Smooth muscle cell (in vitro differentiated cells): Measurements from ENCODE around the gene AFAP1L1. TPM values are rescaled to one million over a fixed set of nuclear protein-coding genes. Genes with fewer than 3 reads are reported as not detected.
"Not testable (repeated sequence)": the region's sequence is repeated elsewhere in the genome, so short reads cannot be mapped to it uniquely, and the experiment has no call there.

ENCODE experiments used
- DNase-seq: peaks from one replicate; lab custom pipeline; 2025; ENCODE audit not compliant: unreplicated experiment; lab: John Stamatoyannopoulos, UW
- H2AFZ ChIP-seq: fragments of 200-600 bp; sonication (generic); 2 replicates; pipeline ENCODE4 v1.6.0; 2016; ENCODE audit warnings: antibody characterized with exemption, low read depth, mild to moderate bottlenecking
- H3F3A ChIP-seq: fragments of 200-600 bp; sonication (generic); 2 replicates; pipeline ENCODE4 v1.6.0; 2017; ENCODE audit warnings: antibody characterized with exemption, low read depth
- H3K27ac ChIP-seq: fragments of 200-600 bp; sonication (generic); 2 replicates; pipeline ENCODE4 v1.5.1; 2016; ENCODE audit warnings: low read depth, mild to moderate bottlenecking
- H3K27me3 ChIP-seq: fragments of 200-600 bp; sonication (generic); 2 replicates; pipeline ENCODE4 v1.6.1; 2016; ENCODE audit warnings: low read depth, mild to moderate bottlenecking
- H3K36me3 ChIP-seq: fragments of 200-600 bp; sonication (generic); 2 replicates; pipeline ENCODE4 v1.5.1; 2016; ENCODE audit warnings: low read depth
- H3K4me1 ChIP-seq: fragments of 200-600 bp; sonication (generic); 2 replicates; pipeline ENCODE4 v1.5.1; 2016; ENCODE audit warnings: low read depth
- H3K4me2 ChIP-seq: fragments of 200-600 bp; sonication (generic); 2 replicates; pipeline ENCODE4 v1.6.0; 2016; ENCODE audit warnings: mild to moderate bottlenecking
- H3K4me3 ChIP-seq: fragments of 200-600 bp; sonication (generic); 2 replicates; pipeline ENCODE4 v1.5.1; 2016; ENCODE audit warnings: mild to moderate bottlenecking
- H3K79me2 ChIP-seq: fragments of 200-600 bp; sonication (generic); 2 replicates; pipeline ENCODE4 v1.6.0; 2016; ENCODE audit warnings: low read depth, mild to moderate bottlenecking
- H3K9ac ChIP-seq: fragments of 200-600 bp; sonication (generic); 2 replicates; pipeline ENCODE4 v1.6.0; 2016; ENCODE audit warnings: low read depth
- H3K9me3 ChIP-seq: fragments of 200-600 bp; sonication (generic); replicated peaks from 2 replicates; pipeline ENCODE4 v1.5.1; 2016; ENCODE audit warnings: low read depth
- H4K20me1 ChIP-seq: fragments of 200-600 bp; sonication (generic); 2 replicates; pipeline ENCODE4 v1.6.0; 2016; ENCODE audit warnings: low read depth
- WGBS: methylation state at CpG from one replicate; pipeline ENCODE4 v1.1.7; 2016; ENCODE audit warnings: low lambda C conversion rate; 5-methylcytosine and 5-hydroxymethylcytosine counted together
- polyA plus RNA-seq: library from polyadenylated mRNA; unstranded; fragments of >200 nt; fragmentation: Nextera tagmentation; extraction: Ambion mirVana; gene quantifications from 2 replicates; pipeline ENCODE4 v1.2.1, GENCODE V29; 2016
- total RNA-seq: library from RNA; depleted of rRNA; stranded (reverse); fragments of >200 nt; gene quantifications from 2 replicates; pipeline ENCODE4 v1.2.3, GENCODE V29; 2014
- TF ChIP-seq, protein P1 (sequence below): fragments of 200-600 bp; sonication (generic); IDR thresholded peaks from 2 replicates; pipeline ENCODE4 v1.5.1; 2017; ENCODE audit warnings: borderline replicate concordance, mild to moderate bottlenecking, antibody characterized with exemption; ENCODE audit not compliant: insufficient read depth, poor library complexity, severe bottlenecking

The AFAP1L1 gene
- total and polyA plus RNA-seq, 2 experiments from 2014 or later = 0.59 to 2.3 TPM

DNA sequence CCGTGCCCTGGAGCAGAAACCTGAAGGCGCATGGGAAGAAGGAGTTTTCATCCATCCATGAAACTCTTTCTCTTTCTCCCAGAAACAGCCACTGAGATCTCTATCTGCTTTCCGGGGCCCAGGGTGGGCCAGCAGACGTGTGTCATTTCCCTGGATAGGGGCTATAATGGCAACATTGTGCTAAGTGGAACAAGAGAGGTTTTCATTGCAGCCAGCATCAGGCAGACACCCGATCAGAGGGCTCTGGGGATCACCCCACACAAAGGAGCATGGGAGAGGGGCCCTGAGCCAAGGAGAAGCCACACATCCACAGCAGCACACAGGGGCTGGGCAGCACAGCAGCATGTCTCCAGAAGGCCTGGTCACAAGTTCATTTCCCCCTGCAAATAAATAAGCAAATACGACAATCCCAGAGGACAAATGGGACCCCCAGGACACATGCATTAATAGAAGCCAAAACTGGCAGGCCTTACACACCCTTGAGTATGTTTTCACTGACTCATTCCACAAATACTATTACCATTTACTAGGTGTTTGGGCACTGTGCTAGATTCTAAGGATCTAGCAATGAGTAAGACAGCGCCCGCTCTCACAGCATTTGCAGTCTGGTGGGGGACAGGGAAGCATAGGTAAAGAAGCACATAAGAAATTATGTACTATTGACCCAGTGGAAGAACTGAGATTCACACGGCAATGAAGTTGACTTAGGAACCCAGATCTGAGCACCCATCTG, 4.3 kb upstream of the AFAP1L1 start:
- 87% methylated on average over 9 of the region's 9 CpGs for WGBS
- H3K9ac ChIP-seq = no peak overlapping the region
- H3F3A ChIP-seq = peaks cover 5% of the 10 kb centered on the region
- H3K9me3 ChIP-seq = no peaks in the 10 kb centered on the region
- H3K79me2 ChIP-seq = no peaks in the 10 kb centered on the region
- DNase-seq = no peak
- H3K27ac ChIP-seq = no peak overlapping the region
- H2AFZ ChIP-seq = no peak overlapping the region
- peaks cover 43% of the 10 kb centered on the region for H3K27me3 ChIP-seq
- no peaks in the 10 kb centered on the region for H4K20me1 ChIP-seq
- H3K4me3 ChIP-seq = no peak overlapping the region
- no peak overlapping the region for H3K4me2 ChIP-seq
- peaks cover 7% of the 10 kb centered on the region for H3K4me1 ChIP-seq
- H3K36me3 ChIP-seq = no peaks in the 10 kb centered on the region
- TF ChIP-seq, protein P1, sequence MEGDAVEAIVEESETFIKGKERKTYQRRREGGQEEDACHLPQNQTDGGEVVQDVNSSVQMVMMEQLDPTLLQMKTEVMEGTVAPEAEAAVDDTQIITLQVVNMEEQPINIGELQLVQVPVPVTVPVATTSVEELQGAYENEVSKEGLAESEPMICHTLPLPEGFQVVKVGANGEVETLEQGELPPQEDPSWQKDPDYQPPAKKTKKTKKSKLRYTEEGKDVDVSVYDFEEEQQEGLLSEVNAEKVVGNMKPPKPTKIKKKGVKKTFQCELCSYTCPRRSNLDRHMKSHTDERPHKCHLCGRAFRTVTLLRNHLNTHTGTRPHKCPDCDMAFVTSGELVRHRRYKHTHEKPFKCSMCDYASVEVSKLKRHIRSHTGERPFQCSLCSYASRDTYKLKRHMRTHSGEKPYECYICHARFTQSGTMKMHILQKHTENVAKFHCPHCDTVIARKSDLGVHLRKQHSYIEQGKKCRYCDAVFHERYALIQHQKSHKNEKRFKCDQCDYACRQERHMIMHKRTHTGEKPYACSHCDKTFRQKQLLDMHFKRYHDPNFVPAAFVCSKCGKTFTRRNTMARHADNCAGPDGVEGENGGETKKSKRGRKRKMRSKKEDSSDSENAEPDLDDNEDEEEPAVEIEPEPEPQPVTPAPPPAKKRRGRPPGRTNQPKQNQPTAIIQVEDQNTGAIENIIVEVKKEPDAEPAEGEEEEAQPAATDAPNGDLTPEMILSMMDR = no peak

DNA sequence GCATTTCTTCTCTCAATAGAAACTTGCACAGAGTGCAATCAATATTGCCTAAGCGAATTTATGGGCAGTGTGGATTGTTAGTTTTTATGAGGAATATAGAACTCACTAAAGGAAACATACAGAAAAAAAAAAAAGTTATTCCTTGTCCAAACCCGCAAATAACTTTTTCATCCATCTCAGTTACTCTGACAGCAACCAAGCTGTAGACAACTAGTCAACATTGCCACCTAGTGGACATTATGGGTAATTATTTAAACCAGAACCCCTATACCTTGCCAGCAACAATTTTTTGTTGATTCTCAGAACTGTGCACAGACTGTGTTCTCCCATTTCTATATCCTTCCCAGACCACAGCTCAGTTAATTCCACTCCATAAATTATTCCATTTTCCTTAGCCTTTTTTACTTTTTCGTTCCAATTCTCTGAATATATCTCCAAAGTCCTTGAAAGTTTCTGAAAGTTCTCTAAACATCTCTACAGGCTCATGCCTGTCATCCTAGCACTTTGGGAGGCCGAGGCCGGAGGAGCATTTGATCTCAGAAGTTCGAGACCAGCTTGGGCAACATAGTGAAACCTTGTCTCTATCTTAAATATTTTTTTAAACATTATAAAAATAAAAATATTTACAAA, 2.6 kb upstream of the AFAP1L1 start:
- no peak overlapping the region for H3K27ac ChIP-seq
- WGBS = 45% methylated on average over 6 of the region's 6 CpGs

DNA sequence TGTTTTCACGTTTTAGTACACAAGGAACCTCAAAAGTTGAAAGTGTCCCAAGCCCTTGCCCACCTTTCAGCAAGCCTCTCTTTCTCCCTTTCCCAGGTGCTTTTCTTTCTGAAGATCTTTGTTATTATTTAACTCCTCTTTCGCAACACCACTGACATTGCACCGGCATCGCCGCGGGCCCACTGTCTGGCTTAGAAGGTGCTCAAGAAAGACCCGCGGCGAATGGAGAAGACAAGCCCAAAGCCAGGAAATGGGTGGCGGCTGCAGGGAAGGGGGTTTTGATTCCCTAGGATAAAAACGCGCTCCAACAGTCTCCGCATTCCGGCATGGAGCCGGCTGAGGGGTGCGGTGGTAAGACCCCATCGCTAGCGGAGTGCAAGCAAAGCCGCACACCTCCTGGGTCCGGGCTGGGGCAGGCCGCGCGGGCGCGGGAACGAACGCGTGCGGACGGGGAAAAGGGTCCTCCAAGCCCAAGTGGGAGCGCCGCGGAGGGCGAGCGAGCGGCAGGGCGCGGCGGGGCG, 404 bp upstream of the AFAP1L1 start:
- H3K9me3 ChIP-seq = no peaks in the 10 kb centered on the region
- no peaks in the 10 kb centered on the region for H4K20me1 ChIP-seq
- no peak for DNase-seq
- peak overlapping the region; percentile 69 for H3K4me3 ChIP-seq
- peaks cover 5% of the 10 kb centered on the region for H3F3A ChIP-seq
- TF ChIP-seq, protein P1 = no peak
- peak overlapping the region; percentile 95 for H3K4me2 ChIP-seq
- peaks cover 9% of the 10 kb centered on the region for H3K4me1 ChIP-seq
- H3K27me3 ChIP-seq = peaks cover 27% of the 10 kb centered on the region
- H3K27ac ChIP-seq = no peak overlapping the region
- H3K9ac ChIP-seq = no peak overlapping the region
- H3K36me3 ChIP-seq = no peaks in the 10 kb centered on the region
- WGBS = 4% methylated on average over 30 of the region's 40 CpGs
- H2AFZ ChIP-seq = peak overlapping the region; percentile 69
- no peaks in the 10 kb centered on the region for H3K79me2 ChIP-seq

More for the DNA sequence above, 2.6 kb upstream of the AFAP1L1 start:
- no peaks in the 10 kb centered on the region for H3K79me2 ChIP-seq
- H3K27me3 ChIP-seq = peaks cover 40% of the 10 kb centered on the region
- no peak for DNase-seq
- H3K9ac ChIP-seq = no peak overlapping the region
- no peak overlapping the region for H2AFZ ChIP-seq
- H4K20me1 ChIP-seq = no peaks in the 10 kb centered on the region
- TF ChIP-seq, protein P1 = peak; percentile 85
- peaks cover 5% of the 10 kb centered on the region for H3F3A ChIP-seq
- H3K9me3 ChIP-seq = no peaks in the 10 kb centered on the region
- H3K4me1 ChIP-seq = peaks cover 9% of the 10 kb centered on the region
- no peak overlapping the region for H3K4me3 ChIP-seq
- no peaks in the 10 kb centered on the region for H3K36me3 ChIP-seq
- no peak overlapping the region for H3K4me2 ChIP-seq

DNA sequence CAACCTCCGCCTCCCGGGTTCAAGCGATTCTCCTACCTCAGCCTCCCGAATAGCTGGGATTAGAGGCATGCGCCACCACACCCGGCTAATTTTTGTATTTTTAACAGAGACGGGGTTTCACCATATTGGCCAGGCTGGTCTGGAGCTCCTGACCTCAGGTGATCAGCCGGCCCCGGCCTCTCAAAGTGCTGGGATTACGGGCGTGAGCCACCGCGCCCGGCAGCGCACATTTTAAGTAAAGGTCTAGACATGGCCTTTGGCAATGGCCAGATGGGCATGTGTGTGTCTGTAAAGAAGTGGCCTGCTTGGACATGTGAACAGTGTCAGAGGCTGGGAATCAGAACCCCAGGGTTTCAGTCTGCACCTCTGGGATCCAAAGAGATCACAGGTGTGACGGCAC, 1.1 kb downstream of the AFAP1L1 start:
- not testable (repeated sequence) for H3K9ac ChIP-seq, H3K27ac ChIP-seq, H4K20me1 ChIP-seq, H3F3A ChIP-seq, H3K4me3 ChIP-seq, H2AFZ ChIP-seq, H3K36me3 ChIP-seq, DNase-seq, H3K4me1 ChIP-seq, H3K9me3 ChIP-seq, H3K79me2 ChIP-seq
- 71% methylated on average over 16 of the region's 16 CpGs for WGBS
- Histone ChIP-seq H3K27me3 (peaks cover 32% of the 10 kb centered on the region), H3K4me2 (peak overlapping the region; percentile 95)
